AG04450 (cell line): Measurements from ENCODE around the gene KCNMB4. TPM values are rescaled to one million over a fixed set of nuclear protein-coding genes. Genes with fewer than 3 reads are reported as not detected.

Source experiments
- CTCF ChIA-PET: fragments of 300-600, 350-600 bp; formaldehyde crosslinking; extraction: SDS; loops from one replicate; lab custom pipeline; 2022; ENCODE audit warnings: antibody characterized with exemption, inconsistent platforms; lab: Charles Lee
- POLR2A ChIA-PET: fragments of 350-600 bp; formaldehyde crosslinking; extraction: SDS; loops from one replicate; lab custom pipeline; 2021; ENCODE audit warnings: antibody characterized with exemption, inconsistent platforms; lab: Yijun Ruan, JAX
- DNase-seq: peaks from one replicate; pipeline ENCODE4 v3.0.0-alpha.2; 2011; ENCODE audit warnings: low read depth, low spot score
- H3K27ac ChIP-seq: one replicate; pipeline ENCODE4 v1.5.1; 2012; ENCODE audit warnings: low read depth, low read length, control low read depth
- H3K27me3 ChIP-seq: one replicate; pipeline ENCODE4 v1.6.0; 2012; ENCODE audit warnings: low read length; ENCODE audit not compliant: control insufficient read depth, insufficient read depth
- H3K4me3 ChIP-seq: 2 replicates; pipeline ENCODE4 v1.5.1; 2011; ENCODE audit warnings: mild to moderate bottlenecking, low read depth, low read length, control low read depth
- H3K9me3 ChIP-seq: 2 replicates; pipeline ENCODE4 v1.5.1; 2012; ENCODE audit warnings: low read length; ENCODE audit not compliant: control insufficient read depth, insufficient read depth
- CTCF ChIP-seq: IDR thresholded peaks from 2 replicates; pipeline ENCODE4 v1.5.1; 2011; ENCODE audit warnings: low read depth, low read length, control low read depth, inconsistent platforms
- polyA minus RNA-seq: library from RNA; depleted of rRNA, polyadenylated mRNA; stranded (reverse); fragments of >200 nt; gene quantifications from 2 replicates; pipeline ENCODE4 v1.2.3, GENCODE V29; 2011; rRNA and poly(A)+ RNA removed
- polyA plus RNA-seq: library from polyadenylated mRNA; depleted of rRNA; stranded (reverse); fragments of >200 nt; gene quantifications from 2 replicates; pipeline ENCODE4 v1.2.3, GENCODE V29; 2011; rRNA removed

KCNMB4 gene
- polyA plus RNA-seq (0.14 and 0.17 TPM in 2 replicates), polyA minus RNA-seq (0.09 TPM in 2 replicates)

- CTCF ChIA-PET = interaction anchor here (0.6 kb wide), 1 partner anchor 211 kb away, joined by 3 read pairs; no protein-coding TSS in a partner anchor
Observed at GRCh38 chr12:70365648-70366518, at the start of gene KCNMB4. TSS of gene KCNMB4 (plus strand) at chr12:70366290. CDS start at chr12:70366735, 445 bp downstream.

GRCh38 chr12:70317781-70318180 lies 48.3 kb upstream of the KCNMB4 start:
- Histone ChIP-seq H3K9me3 (no peaks in the 10 kb centered on the region), H3K4me3 (no peak overlapping the region), H3K27ac (no peak overlapping the region), H3K27me3 (no peaks in the 10 kb centered on the region)
- DNase-seq = no peak
- CTCF ChIA-PET = interaction anchor here (1.1 kb wide), 1 partner anchor 259 kb away, joined by 4 read pairs; no protein-coding TSS in a partner anchor
- POLR2A ChIA-PET = no interaction called here
- TF ChIP-seq CTCF = no peak

More at GRCh38 chr12:70365648-70366518, at the start of gene KCNMB4:
- TF ChIP-seq CTCF = no peak
- Histone ChIP-seq H3K4me3 (peak within 1 kb of the TSS; percentile 62), H3K27me3 (peaks cover 35% of the 10 kb centered on the region), H3K9me3 (no peaks in the 10 kb centered on the region; the same call in 1 of the 2 replicates), H3K27ac (no peak within 1 kb of the TSS)
- POLR2A ChIA-PET = no interaction called here
- no peak for DNase-seq

GRCh38 chr12:70319605-70320004 lies 46.5 kb upstream of the KCNMB4 start:
- DNase-seq = no peak
- no peak for TF ChIP-seq CTCF
- POLR2A ChIA-PET = no interaction called here
- H3K27ac ChIP-seq = no peak overlapping the region
- H3K9me3 ChIP-seq = no peaks in the 10 kb centered on the region
- no peak overlapping the region for H3K4me3 ChIP-seq
- no peaks in the 10 kb centered on the region for H3K27me3 ChIP-seq
- CTCF ChIA-PET = interaction anchor here (1.5 kb wide), 1 partner anchor 419 kb away, joined by 3 read pairs; no protein-coding TSS in a partner anchor

DNA sequence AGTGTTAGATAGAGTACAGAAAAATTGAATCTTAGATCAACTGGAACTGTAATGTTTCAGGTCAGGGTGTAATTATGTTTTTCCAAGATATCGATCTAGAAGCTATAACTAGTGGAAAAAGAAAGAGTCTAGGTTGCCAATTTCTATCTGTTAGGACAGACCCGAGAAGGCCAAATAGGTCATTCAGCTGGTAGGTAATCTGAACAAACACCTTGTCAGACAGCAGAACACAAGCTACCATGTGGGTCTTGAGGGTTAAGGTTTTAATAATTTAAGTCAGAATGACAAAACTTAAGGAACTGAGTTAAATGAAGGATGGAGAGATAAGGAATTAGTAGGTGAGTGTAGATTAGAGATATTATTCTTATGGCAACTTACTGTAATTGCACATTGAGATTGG lies 44.9 kb upstream of the KCNMB4 start:
- ChIA-PET CTCF (no interaction called here), POLR2A (no interaction called here)
- H3K4me3 ChIP-seq = no peak overlapping the region
- DNase-seq = no peak
- TF ChIP-seq CTCF = no peak
- no peak overlapping the region for H3K27ac ChIP-seq
- H3K9me3 ChIP-seq = no peaks in the 10 kb centered on the region
- no peaks in the 10 kb centered on the region for H3K27me3 ChIP-seq

DNA sequence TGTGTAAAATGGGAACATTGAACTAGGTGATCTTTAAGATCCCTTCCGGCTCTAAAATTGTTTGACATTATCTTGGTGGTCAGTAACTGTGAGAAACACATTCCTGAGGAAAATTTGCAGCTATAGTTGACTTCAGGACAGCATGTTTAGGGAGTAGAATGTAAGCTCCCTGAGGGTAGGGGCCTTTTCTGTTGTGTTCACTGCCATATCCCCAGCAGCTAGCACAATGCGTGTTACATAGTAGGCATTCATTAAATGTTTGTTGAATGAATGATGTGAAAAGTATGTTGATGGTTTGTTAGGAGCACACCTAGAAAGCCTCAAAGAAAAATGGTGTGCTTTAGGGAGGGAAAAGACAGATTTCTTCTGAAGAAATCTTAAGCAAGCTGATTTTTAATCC lies 38.5 kb upstream of the KCNMB4 start:
- POLR2A ChIA-PET = no interaction called here
- Histone ChIP-seq H3K4me3 (no peak overlapping the region), H3K9me3 (no peaks in the 10 kb centered on the region), H3K27ac (no peak overlapping the region), H3K27me3 (no peaks in the 10 kb centered on the region)
- TF ChIP-seq CTCF = no peak
- CTCF ChIA-PET = no interaction called here
- DNase-seq = no peak
